HepG2 (cell line): ENCODE data around the gene RHBDD1. TPM values are rescaled to one million over a fixed set of nuclear protein-coding genes. Genes with fewer than 3 reads are reported as not detected.

Source experiments
- ATAC-seq: fragments of 200-7000 bp; cut with Tn5 transposase; 3 replicates; pipeline ENCODE4 v1.9.1; 2020; ENCODE audit warnings: mild to moderate bottlenecking, moderate library complexity
- BruUV-seq: library from RNA; stranded (reverse); fragments of 400-500 nt; replicated peaks from 2 replicates; lab custom pipeline; 2021; lab: Mats Ljungman, UMichigan
- CTCF ChIA-PET: fragments of 300-600 bp; formaldehyde crosslinking; extraction: SDS; loops from one replicate; lab custom pipeline; 2021; ENCODE audit warnings: low total read pairs, inconsistent platforms, low intra/inter-chr PET ratio; lab: Yijun Ruan, JAX
- POLR2A ChIA-PET: fragments of 350-600 bp; sonication (Branson Sonifier 250); formaldehyde crosslinking; loops from one replicate; lab custom pipeline; 2020; ENCODE audit warnings: antibody characterized with exemption, inconsistent platforms; lab: Yijun Ruan, JAX
- DNase-seq: peaks from one replicate; pipeline ENCODE4 v3.0.0-alpha.2; 2015; ENCODE audit warnings: low spot score
- FAIRE-seq: peaks from 3 replicates; lab custom pipeline; 2011; peaks lifted over from hg19 to GRCh38; lab: Jason Lieb, UNC
- H2AFZ ChIP-seq: one replicate; pipeline ENCODE4 v1.6.1; 2011; ENCODE audit warnings: low read length, inconsistent platforms
- H3K27ac ChIP-seq: fragments of 300-600 bp; 3 replicates; pipeline ENCODE4 v1.8.0; 2011; ENCODE audit warnings: mixed run types, mild to moderate bottlenecking, mixed read lengths, low read length, inconsistent platforms; ENCODE audit not compliant: insufficient read depth; ENCODE audit errors: extremely low read length
- H3K27me3 ChIP-seq, 2 experiments: fragments of 200-600 bp in 1 of 2; 2 replicates in 1 of 2; 3 replicates in 1 of 2; pipeline versions ENCODE4 v1.6.0 to v1.8.0; 2011; ENCODE audit warnings: low read length in 2 of 2, mild to moderate bottlenecking in 2 of 2, moderate library complexity in 2 of 2, inconsistent platforms in 1 of 2; ENCODE audit not compliant: insufficient read depth in 2 of 2, control insufficient read depth in 1 of 2
- H3K36me3 ChIP-seq, 2 experiments: fragments of 200-600 bp in 1 of 2; replicated peaks in 1 of 2; 2 replicates in 1 of 2; 3 replicates in 1 of 2; pipeline versions ENCODE4 v1.5.1 to v1.8.0; 2011; ENCODE audit warnings: low read length in 2 of 2, inconsistent platforms in 1 of 2; ENCODE audit not compliant: insufficient read depth in 2 of 2, control insufficient read depth in 1 of 2
- H3K4me1 ChIP-seq: 2 replicates; pipeline ENCODE4 v1.5.1; 2012; ENCODE audit warnings: low read length, inconsistent platforms; ENCODE audit not compliant: insufficient read depth
- H3K4me2 ChIP-seq: 2 replicates; pipeline ENCODE4 v1.6.0; 2011; ENCODE audit warnings: low read depth, low read length, inconsistent platforms
- H3K4me3 ChIP-seq, 3 experiments: fragments of 200-600 bp in 1 of 3; sonication (generic), shearing (Covaris generic) in 1 of 3; replicated peaks in 1 of 3; 2 replicates each; pipeline ENCODE4 v1.5.1; 2011 to 2016; ENCODE audit warnings: low read length in 3 of 3, inconsistent platforms in 2 of 3, low read depth in 2 of 3, mild to moderate bottlenecking in 2 of 3, control low read depth in 1 of 3, mixed read lengths in 1 of 3; ENCODE audit not compliant: insufficient read depth in 1 of 3
- H3K79me2 ChIP-seq: one replicate; pipeline ENCODE4 v1.6.1; 2011; ENCODE audit warnings: low read length, inconsistent platforms; ENCODE audit not compliant: insufficient read depth
- H3K9ac ChIP-seq: 2 replicates; pipeline ENCODE4 v1.6.0; 2011; ENCODE audit warnings: mild to moderate bottlenecking, low read depth, low read length, inconsistent platforms; ENCODE audit not compliant: insufficient read depth
- H3K9me3 ChIP-seq: 2 replicates; pipeline ENCODE4 v1.5.1; 2012; ENCODE audit warnings: mild to moderate bottlenecking, low read length
- H4K20me1 ChIP-seq: 2 replicates; pipeline ENCODE4 v1.6.0; 2011; ENCODE audit warnings: inconsistent platforms, mild to moderate bottlenecking, low read length, moderate library complexity; ENCODE audit not compliant: insufficient read depth
- ADNP ChIP-seq: sonication (generic); formaldehyde crosslinking; IDR thresholded peaks from 2 replicates; pipeline ENCODE4 v1.4.0; 2020; ENCODE audit warnings: missing genetic modification reagents
- KAT7 ChIP-seq: IDR thresholded peaks from 2 replicates; pipeline ENCODE4 v1.6.1; 2018; ENCODE audit warnings: borderline replicate concordance, missing compliant biosample characterization
- MAFF ChIP-seq: IDR thresholded peaks from 2 replicates; pipeline ENCODE4 v1.6.1; 2011; ENCODE audit warnings: low read depth, low read length, improper control_type of control experiment
- MAFK ChIP-seq, 2 experiments: IDR thresholded peaks in 1 of 2; conservative IDR thresholded peaks in 1 of 2; 2 replicates each; pipeline ENCODE4 v1.6.1; 2011; ENCODE audit warnings: improper control_type of control experiment in 2 of 2, low read length in 2 of 2
- PAX8 ChIP-seq: sonication (generic); formaldehyde crosslinking; IDR thresholded peaks from 2 replicates; pipeline ENCODE4 v1.8.0; 2022; ENCODE audit warnings: mild to moderate bottlenecking, missing genetic modification reagents, borderline replicate concordance
- SAP130 ChIP-seq: IDR thresholded peaks from 2 replicates; pipeline ENCODE4 v1.6.1; 2016; ENCODE audit warnings: low read depth
- THAP11 ChIP-seq: IDR thresholded peaks from 2 replicates; pipeline ENCODE4 v1.6.1; 2016; ENCODE audit warnings: missing biosample characterization, missing genetic modification reagents
- ZNF225 ChIP-seq: sonication (generic); formaldehyde crosslinking; IDR thresholded peaks from 2 replicates; pipeline ENCODE4 v1.4.0; 2020; ENCODE audit warnings: mild to moderate bottlenecking, missing genetic modification reagents
- ZUFSP ChIP-seq: sonication (generic); formaldehyde crosslinking; IDR thresholded peaks from 2 replicates; pipeline ENCODE4 v1.9.0; 2021; ENCODE audit warnings: missing genetic modification reagents, mild to moderate bottlenecking, borderline replicate concordance
- WGBS: methylation state at CpG from one replicate; pipeline ENCODE4 v1.1.6; 2017; ENCODE audit warnings: low lambda C conversion rate; 5-methylcytosine and 5-hydroxymethylcytosine counted together
- in situ Hi-C: cut with HindIII; loops from 2 replicates; pipeline ENCODE4 v1.10.0; 2017; ENCODE audit warnings: low pct_unique_long_range_greater_than_20kb; ENCODE audit not compliant: extremely low pct_ligation_motif_present
- intact Hi-C: fragments of 100-400 bp; cut with micrococcal nuclease; formaldehyde crosslinking; loops from one replicate; pipeline ENCODE4 v1.10.0; 2022; ENCODE audit not compliant: unreplicated experiment
- polyA plus RNA-seq, 8 experiments: library from polyadenylated mRNA; depleted of rRNA in 3 of 8; stranded (reverse) in 7 of 8; unstranded in 1 of 8; fragments of >200 nt; fragmentation: Illumina TruSeq in 4 of 8; extraction: Trizol in 4 of 8; gene quantifications; 2 replicates each; pipeline versions ENCODE4 v1.2.1 to v1.2.3, GENCODE V29; 2011 to 2016; ENCODE audit warnings: low read depth in 4 of 8, missing spikeins in 1 of 8, mixed read lengths in 1 of 8; ENCODE audit not compliant: insufficient read depth in 1 of 8
- total RNA-seq, 5 experiments: library from RNA; depleted of rRNA; stranded (reverse); fragments of >200 nt; fragmentation: Illumina TruSeq; extraction: Trizol; gene quantifications; 2 replicates each; pipeline ENCODE4 v1.2.3, GENCODE V29; 2016; ENCODE audit warnings: low read depth in 1 of 5
- TF ChIP-seq, protein P1 (sequence below): sonication (generic); formaldehyde crosslinking; IDR thresholded peaks from 2 replicates; pipeline ENCODE4 v1.4.0; 2020; ENCODE audit warnings: missing genetic modification reagents, mild to moderate bottlenecking, borderline replicate concordance
- TF ChIP-seq, protein P2 (sequence below): IDR thresholded peaks from 2 replicates; pipeline ENCODE4 v1.6.1; 2018; ENCODE audit warnings: missing genetic modification reagents

Gene RHBDD1
- total and polyA plus RNA-seq, 2 of the 13 experiments (the other 11 are each of a cell fraction or from before 2014, with no cell fraction given), result 8.2 to 9.5 TPM

DNA sequence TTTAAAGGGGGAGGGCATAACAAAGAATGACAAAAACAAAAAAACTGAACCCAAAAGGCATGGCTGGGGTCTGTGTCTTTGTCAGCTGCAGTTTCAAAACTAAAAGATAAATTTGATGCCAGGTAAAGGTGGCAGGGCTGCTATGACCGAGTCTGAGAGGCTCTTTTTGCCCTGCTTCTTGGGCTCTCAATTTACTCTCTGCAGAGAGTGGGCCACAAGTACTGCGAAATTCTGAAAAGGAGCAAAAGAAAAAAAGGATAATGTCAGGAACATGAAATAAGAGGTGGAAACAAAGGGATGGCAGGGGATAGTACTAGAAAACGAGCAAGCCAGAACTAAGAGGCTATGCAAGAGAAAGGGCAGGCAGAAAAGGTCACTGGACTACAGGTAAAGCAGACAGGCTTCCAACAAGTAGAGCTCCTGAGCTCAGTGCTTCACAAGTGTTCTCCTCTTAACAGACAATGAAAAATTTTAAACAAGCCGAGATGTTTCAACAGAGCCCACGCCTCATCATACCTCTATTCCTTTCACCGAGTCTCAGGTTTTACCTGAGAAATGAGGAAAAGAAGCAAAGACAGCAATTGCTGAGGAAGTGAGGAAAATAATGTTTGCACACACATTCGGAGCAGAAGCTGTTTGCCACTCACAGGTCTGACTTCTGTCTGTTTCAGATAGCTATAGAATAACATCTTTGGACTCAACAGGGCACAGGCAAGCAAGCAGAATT lies 43.5 kb upstream of the RHBDD1 start (continued):
- TF ChIP-seq, protein P1, sequence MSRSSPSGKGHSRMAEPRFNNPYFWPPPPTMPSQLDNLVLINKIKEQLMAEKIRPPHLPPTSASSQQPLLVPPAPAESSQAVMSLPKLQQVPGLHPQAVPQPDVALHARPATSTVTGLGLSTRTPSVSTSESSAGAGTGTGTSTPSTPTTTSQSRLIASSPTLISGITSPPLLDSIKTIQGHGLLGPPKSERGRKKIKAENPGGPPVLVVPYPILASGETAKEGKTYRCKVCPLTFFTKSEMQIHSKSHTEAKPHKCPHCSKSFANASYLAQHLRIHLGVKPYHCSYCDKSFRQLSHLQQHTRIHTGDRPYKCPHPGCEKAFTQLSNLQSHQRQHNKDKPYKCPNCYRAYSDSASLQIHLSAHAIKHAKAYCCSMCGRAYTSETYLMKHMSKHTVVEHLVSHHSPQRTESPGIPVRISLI (CRISPR knock-in tag), result no peak
- no peak for TF ChIP-seq PAX8 (CRISPR knock-in tag)
- TF ChIP-seq ZNF225 (CRISPR knock-in tag), result no peak
- no peak for TF ChIP-seq KAT7 (CRISPR knock-in tag)
- TF ChIP-seq ADNP (CRISPR knock-in tag), result no peak

DNA sequence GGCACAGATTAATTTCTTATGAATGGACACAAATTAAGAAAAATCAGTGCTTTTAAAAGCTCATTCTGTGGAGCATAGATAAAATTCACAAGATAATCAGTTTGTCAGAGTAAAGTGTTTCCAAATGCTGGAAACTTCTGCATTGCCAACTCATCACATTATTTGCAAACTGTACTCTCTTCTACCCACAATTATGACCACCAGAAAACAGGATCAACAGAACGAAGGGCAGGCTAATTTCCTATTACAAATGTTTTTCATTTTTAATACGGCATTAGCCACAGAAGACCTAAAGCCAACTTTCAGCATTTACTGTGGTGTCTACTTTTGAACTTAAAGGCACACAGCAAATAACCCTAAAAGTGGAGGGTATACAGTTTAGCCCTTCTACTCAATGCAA lies 42.2 kb upstream of the RHBDD1 start:
- ChIA-PET POLR2A (interaction anchor here (1.5 to 2.0 kb wide), 2 partner anchors 60 to 61 kb away, joined by 3 to 10 read pairs; no protein-coding TSS in a partner anchor), CTCF (no interaction called here)
- intact Hi-C loops (no loop called here), in situ Hi-C loops (loop anchor here (10.0 kb wide), 3 partner anchors 59 to 579 kb away; no protein-coding TSS in a partner anchor)
- Histone ChIP-seq H3K4me1 (peaks cover 83% of the 10 kb centered on the region), H3K79me2 (peaks cover 77% of the 10 kb centered on the region), H3K27ac (peak overlapping the region; percentile 45), H3K27me3 (no peaks in the 10 kb centered on the region), H3K4me3 (peak overlapping the region; percentile 46 to 56 (median 50); a peak in 5 of 6 replicates), H2AFZ (no peak overlapping the region), H3K9me3 (no peaks in the 10 kb centered on the region), H3K4me2 (peak overlapping the region; percentile 77), H3K9ac (peak overlapping the region; percentile 61), H3K36me3 (peaks cover 0 to 6% of the 10 kb centered on the region in 2 experiments; a peak in 2 of 5 replicates), H4K20me1 (no peaks in the 10 kb centered on the region)
- DNase-seq (no peak), ATAC-seq (no peak), FAIRE-seq (no peak)
- no TSS peak for BruUV-seq
- WGBS, result 44% methylated on average over 2 of the region's 2 CpGs
- TF ChIP-seq, protein P2, sequence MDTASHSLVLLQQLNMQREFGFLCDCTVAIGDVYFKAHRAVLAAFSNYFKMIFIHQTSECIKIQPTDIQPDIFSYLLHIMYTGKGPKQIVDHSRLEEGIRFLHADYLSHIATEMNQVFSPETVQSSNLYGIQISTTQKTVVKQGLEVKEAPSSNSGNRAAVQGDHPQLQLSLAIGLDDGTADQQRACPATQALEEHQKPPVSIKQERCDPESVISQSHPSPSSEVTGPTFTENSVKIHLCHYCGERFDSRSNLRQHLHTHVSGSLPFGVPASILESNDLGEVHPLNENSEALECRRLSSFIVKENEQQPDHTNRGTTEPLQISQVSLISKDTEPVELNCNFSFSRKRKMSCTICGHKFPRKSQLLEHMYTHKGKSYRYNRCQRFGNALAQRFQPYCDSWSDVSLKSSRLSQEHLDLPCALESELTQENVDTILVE (CRISPR knock-in tag), result peak; percentile 38; the same call in 1 of the 2 replicates
- peak; percentile 70 for TF ChIP-seq MAFF
- peak; percentile 50 to 68 for TF ChIP-seq MAFK (conservative IDR thresholded peaks at IDR 0.05 in 1 of 2, IDR thresholded peaks at IDR 0.05 in 1 of 2; ENCODE audit: low read length in 2 of 2)
- TF ChIP-seq THAP11 (CRISPR knock-in tag), result 0 out of 2 replicates have a peak, but pooled peaks have one; percentile 15
- no peak for TF ChIP-seq ZUFSP (CRISPR knock-in tag)
- TF ChIP-seq SAP130 (CRISPR knock-in tag), result 0 out of 2 replicates have a peak, but pooled peaks have one; percentile 3
